CD4-positive, alpha-beta T cell (primary cell): ENCODE results near the gene TST. TPM values are rescaled to one million over a fixed set of nuclear protein-coding genes. Genes with fewer than 3 reads are reported as not detected.

Source experiments
- ATAC-seq: fragments of 200-7000 bp; cut with Tn5 transposase; one replicate; pipeline ENCODE4 v1.10.0; 2022; ENCODE audit warnings: mild to moderate bottlenecking; ENCODE audit not compliant: poor library complexity
- CTCF ChIA-PET: fragments of 350-600 bp; sonication (Branson Sonifier 250); formaldehyde crosslinking; loops from one replicate; lab custom pipeline; 2021; ENCODE audit warnings: antibody characterized with exemption, inconsistent platforms; lab: Charles Lee
- POLR2A ChIA-PET: fragments of 350-600 bp; sonication (Branson Sonifier 250); formaldehyde crosslinking; loops from one replicate; lab custom pipeline; 2021; ENCODE audit warnings: antibody characterized with exemption, inconsistent platforms; lab: Charles Lee
- DNase-seq, 14 experiments: peaks; one replicate each; pipeline ENCODE4 v3.0.0-alpha.2; 2013 to 2020; ENCODE audit warnings: mixed read lengths in 2 of 14
- H3K27ac ChIP-seq, 2 donors: one replicate each; pipeline versions ENCODE4 v1.5.1 to v1.7.0; 2013; ENCODE audit warnings: low read length in 2 of 2, low read depth in 1 of 2, mild to moderate bottlenecking in 1 of 2
- H3K27me3 ChIP-seq, 2 experiments: 1 replicate in 1 of 2; 2 replicates in 1 of 2; pipeline versions ENCODE4 v1.6.1 to v1.7.0; 2013; ENCODE audit warnings: low read length in 2 of 2, control low read depth in 1 of 2, mild to moderate bottlenecking in 1 of 2, moderate library complexity in 1 of 2; ENCODE audit not compliant: insufficient read depth in 2 of 2, control insufficient read depth in 1 of 2
- H3K36me3 ChIP-seq: one replicate; pipeline ENCODE4 v1.6.1; 2013; ENCODE audit warnings: low read length, control low read depth; ENCODE audit not compliant: insufficient read depth
- H3K4me1 ChIP-seq: one replicate; pipeline ENCODE4 v1.6.1; 2013; ENCODE audit warnings: low read length, control low read depth; ENCODE audit not compliant: insufficient read depth
- H3K4me3 ChIP-seq: one replicate; pipeline ENCODE4 v1.5.1; 2013; ENCODE audit warnings: mild to moderate bottlenecking, low read length, moderate library complexity
- H3K9me3 ChIP-seq, 2 experiments: 1 replicate in 1 of 2; 2 replicates in 1 of 2; pipeline versions ENCODE4 v1.6.1 to v1.7.0; 2013; ENCODE audit warnings: low read length in 2 of 2, mild to moderate bottlenecking in 2 of 2, control low read depth in 1 of 2, moderate library complexity in 1 of 2; ENCODE audit not compliant: control insufficient read depth in 1 of 2, insufficient read depth in 1 of 2
- H3K27ac Mint-ChIP-seq: one replicate; pipeline ENCODE4 v1.8.0; 2020; ENCODE audit warnings: mixed read lengths
- H3K27me3 Mint-ChIP-seq: one replicate; pipeline ENCODE4 v1.8.0; 2021; ENCODE audit warnings: mixed read lengths
- H3K36me3 Mint-ChIP-seq: one replicate; pipeline ENCODE4 v1.8.0; 2021; ENCODE audit warnings: low read depth, mixed read lengths
- H3K4me1 Mint-ChIP-seq: one replicate; pipeline ENCODE4 v1.8.0; 2021; ENCODE audit warnings: low read depth, mixed read lengths
- H3K4me3 Mint-ChIP-seq: one replicate; pipeline ENCODE4 v1.8.0; 2020; ENCODE audit warnings: mild to moderate bottlenecking, mixed read lengths
- H3K9me3 Mint-ChIP-seq: one replicate; pipeline ENCODE4 v1.8.0; 2020; ENCODE audit warnings: mixed read lengths
- CTCF ChIP-seq: fragments of 200-600 bp; IDR thresholded peaks from one replicate; pipeline ENCODE4 v1.8.0; 2022; ENCODE audit warnings: antibody characterized with exemption, mild to moderate bottlenecking
- intact Hi-C, 2 experiments: fragments of 100-400 bp; cut with DNase I in 1 of 2; cut with micrococcal nuclease in 1 of 2; formaldehyde crosslinking; loops; one replicate each; pipeline versions ENCODE4 v1.15.1 to v1.9.0; 2023 to 2025; cut with DNase I, micrococcal nuclease
- total RNA-seq, 174 experiments: library from RNA in 2 of 174; stranded (reverse) in 2 of 174; gene quantifications; one replicate each; pipeline ENCODE4 v1.2.3 and lab custom pipeline; 2021 to 2026

The TST gene
- total RNA-seq, 2 experiments from 2014 or later: not detected

GRCh38 chr22:37011472-37011871 lies 7.8 kb downstream of the TST start:
- no peaks in the 10 kb centered on the region for H3K36me3 ChIP-seq
- no peak for TF ChIP-seq CTCF
- DNase-seq (no peak), ATAC-seq (no peak)
- H3K9me3 ChIP-seq: no peaks in the 10 kb centered on the region
- ChIA-PET CTCF (no interaction called here), POLR2A (no interaction called here)
- Mint-ChIP-seq H3K27me3 (peaks cover 11% of the 10 kb centered on the region), H3K27ac (no peak overlapping the region), H3K4me3 (no peak overlapping the region), H3K4me1 (no peaks in the 10 kb centered on the region), H3K36me3 (no peaks in the 10 kb centered on the region), H3K9me3 (no peaks in the 10 kb centered on the region)
- no peak overlapping the region for H3K4me3 ChIP-seq
- no peak overlapping the region for H3K27ac ChIP-seq
- H3K27me3 ChIP-seq: peaks cover 0 to 2% of the 10 kb centered on the region in 2 experiments
- H3K4me1 ChIP-seq: no peaks in the 10 kb centered on the region
- intact Hi-C loops: loop anchor here in 1 of 2 experiments (10.0 kb wide), 1 partner anchor 67 kb away; no protein-coding TSS in a partner anchor

GRCh38 chr22:37010976-37011375 lies 8.3 kb downstream of the TST start:
- Histone ChIP-seq H3K4me1 (no peaks in the 10 kb centered on the region), H3K36me3 (no peaks in the 10 kb centered on the region), H3K27ac (no peak overlapping the region), H3K27me3 (peaks cover 0 to 2% of the 10 kb centered on the region in 2 experiments), H3K9me3 (no peaks in the 10 kb centered on the region), H3K4me3 (no peak overlapping the region)
- no peak for TF ChIP-seq CTCF
- ChIA-PET POLR2A (no interaction called here), CTCF (no interaction called here)
- no peak overlapping the region for H3K4me3 Mint-ChIP-seq
- ATAC-seq (no peak), DNase-seq (no peak)
- H3K9me3 Mint-ChIP-seq: no peaks in the 10 kb centered on the region
- no peaks in the 10 kb centered on the region for H3K4me1 Mint-ChIP-seq
- H3K36me3 Mint-ChIP-seq: no peaks in the 10 kb centered on the region
- intact Hi-C loops: loop anchor here in 1 of 2 experiments (10.0 kb wide), 1 partner anchor 66 kb away; no protein-coding TSS in a partner anchor
- peaks cover 16% of the 10 kb centered on the region for H3K27me3 Mint-ChIP-seq
- no peak overlapping the region for H3K27ac Mint-ChIP-seq

GRCh38 chr22:37010174-37010573 lies 9.1 kb downstream of the TST start:
- CTCF ChIA-PET: no interaction called here
- H3K27me3 ChIP-seq: peaks cover 0 to 2% of the 10 kb centered on the region in 2 experiments

More at GRCh38 chr22:37010174-37010573, 9.1 kb downstream of the TST start:
- Mint-ChIP-seq H3K27me3 (peaks cover 16% of the 10 kb centered on the region), H3K9me3 (no peaks in the 10 kb centered on the region), H3K27ac (no peak overlapping the region), H3K36me3 (no peaks in the 10 kb centered on the region), H3K4me3 (no peak overlapping the region), H3K4me1 (no peaks in the 10 kb centered on the region)
- no peaks in the 10 kb centered on the region for H3K36me3 ChIP-seq
- H3K27ac ChIP-seq: no peak overlapping the region
- DNase-seq: no peak
- H3K4me3 ChIP-seq: no peak overlapping the region
- no peaks in the 10 kb centered on the region for H3K4me1 ChIP-seq
- TF ChIP-seq CTCF: no peak
- H3K9me3 ChIP-seq: no peaks in the 10 kb centered on the region
- intact Hi-C loops: loop anchor here in 1 of 2 experiments (10.0 kb wide), 1 partner anchor 65 kb away; no protein-coding TSS in a partner anchor
- POLR2A ChIA-PET: no interaction called here
- ATAC-seq: no peak
